Fibroblast of lung (primary cell): ENCODE data around the gene ZNF800.

Experiments used
- CTCF ChIP-seq, 2 donors: IDR thresholded peaks in 1 of 2; conservative IDR thresholded peaks in 1 of 2; 1 replicate in 1 of 2; 2 replicates in 1 of 2; pipeline ENCODE4 v1.5.1; 2011 to 2012; ENCODE audit warnings: low read length in 2 of 2, control low read depth in 1 of 2, inconsistent platforms in 1 of 2, low read depth in 1 of 2, mild to moderate bottlenecking in 1 of 2
- EZH2 ChIP-seq: IDR thresholded peaks from 2 replicates; pipeline ENCODE4 v1.5.1; 2012; ENCODE audit warnings: low read length, control low read depth, mild to moderate bottlenecking; ENCODE audit errors: missing control alignments

- TF ChIP-seq CTCF (conservative IDR thresholded peaks at IDR 0.05 in 1 of 2, IDR thresholded peaks at IDR 0.05 in 1 of 2; ENCODE audit: low read depth in 1 of 2, low read length in 2 of 2), result no peak
- no peak for TF ChIP-seq EZH2
These were observed 26.7 kb upstream of the ZNF800 start for GRCh38 chr7:127419196-127419595.
